ENCODE measurements around the gene CROCC2.
A peak's percentile ranks its signal among the peaks of the same experiment; 100 is the strongest.

The CROCC2 gene

GRCh38 chr2:240926516-240927389 lies 20.6 kb downstream of the CROCC2 start:
- DNase-seq, result peak; percentile 4
- H3K4me3 ChIP-seq (ENCODE audit: low read depth, low read length), result no peak overlapping the region

DNA sequence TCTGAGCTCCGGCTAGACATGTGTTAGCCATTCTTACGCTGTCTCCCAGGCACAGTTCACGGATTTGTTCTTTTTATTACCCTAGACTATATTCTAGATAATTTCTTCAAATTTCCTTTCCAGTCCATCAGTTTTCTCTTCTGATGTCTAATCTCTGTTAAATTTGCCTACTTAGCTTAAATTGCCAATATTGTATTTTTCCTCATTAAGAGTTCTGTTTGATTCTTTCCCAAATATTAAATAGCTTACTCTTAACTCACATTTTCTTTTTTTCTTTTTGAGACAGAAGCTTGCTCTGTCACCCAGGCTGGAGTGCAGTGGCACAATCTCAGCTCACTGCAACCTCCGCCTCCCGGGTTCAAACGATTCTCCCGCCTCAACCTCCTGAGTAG lies 21.2 kb downstream of the CROCC2 start:
- Histone ChIP-seq H3K27ac (no peak overlapping the region), H3K27me3 (ENCODE audit: insufficient read depth, low read depth, severe bottlenecking) (no peaks in the 10 kb centered on the region), H3K36me3 (no peaks in the 10 kb centered on the region), H3K4me3 (ENCODE audit: low read depth, low read length) (no peak overlapping the region), H3K9me3 (ENCODE audit: severe bottlenecking) (no peaks in the 10 kb centered on the region)
- TF ChIP-seq, protein P1, sequence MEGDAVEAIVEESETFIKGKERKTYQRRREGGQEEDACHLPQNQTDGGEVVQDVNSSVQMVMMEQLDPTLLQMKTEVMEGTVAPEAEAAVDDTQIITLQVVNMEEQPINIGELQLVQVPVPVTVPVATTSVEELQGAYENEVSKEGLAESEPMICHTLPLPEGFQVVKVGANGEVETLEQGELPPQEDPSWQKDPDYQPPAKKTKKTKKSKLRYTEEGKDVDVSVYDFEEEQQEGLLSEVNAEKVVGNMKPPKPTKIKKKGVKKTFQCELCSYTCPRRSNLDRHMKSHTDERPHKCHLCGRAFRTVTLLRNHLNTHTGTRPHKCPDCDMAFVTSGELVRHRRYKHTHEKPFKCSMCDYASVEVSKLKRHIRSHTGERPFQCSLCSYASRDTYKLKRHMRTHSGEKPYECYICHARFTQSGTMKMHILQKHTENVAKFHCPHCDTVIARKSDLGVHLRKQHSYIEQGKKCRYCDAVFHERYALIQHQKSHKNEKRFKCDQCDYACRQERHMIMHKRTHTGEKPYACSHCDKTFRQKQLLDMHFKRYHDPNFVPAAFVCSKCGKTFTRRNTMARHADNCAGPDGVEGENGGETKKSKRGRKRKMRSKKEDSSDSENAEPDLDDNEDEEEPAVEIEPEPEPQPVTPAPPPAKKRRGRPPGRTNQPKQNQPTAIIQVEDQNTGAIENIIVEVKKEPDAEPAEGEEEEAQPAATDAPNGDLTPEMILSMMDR (IDR thresholded peaks at IDR 0.05; ENCODE audit: low read depth, low read length), result no peak
- DNase-seq, result no peak

More at GRCh38 chr2:240926516-240927389, 20.6 kb downstream of the CROCC2 start:
- TF ChIP-seq, protein P1 (IDR thresholded peaks at IDR 0.05; ENCODE audit: low read depth, low read length), result no peak
- Histone ChIP-seq H3K27ac (no peak overlapping the region), H3K36me3 (no peaks in the 10 kb centered on the region), H3K27me3 (ENCODE audit: insufficient read depth, low read depth, severe bottlenecking) (no peaks in the 10 kb centered on the region), H3K9me3 (ENCODE audit: severe bottlenecking) (no peaks in the 10 kb centered on the region)

DNA sequence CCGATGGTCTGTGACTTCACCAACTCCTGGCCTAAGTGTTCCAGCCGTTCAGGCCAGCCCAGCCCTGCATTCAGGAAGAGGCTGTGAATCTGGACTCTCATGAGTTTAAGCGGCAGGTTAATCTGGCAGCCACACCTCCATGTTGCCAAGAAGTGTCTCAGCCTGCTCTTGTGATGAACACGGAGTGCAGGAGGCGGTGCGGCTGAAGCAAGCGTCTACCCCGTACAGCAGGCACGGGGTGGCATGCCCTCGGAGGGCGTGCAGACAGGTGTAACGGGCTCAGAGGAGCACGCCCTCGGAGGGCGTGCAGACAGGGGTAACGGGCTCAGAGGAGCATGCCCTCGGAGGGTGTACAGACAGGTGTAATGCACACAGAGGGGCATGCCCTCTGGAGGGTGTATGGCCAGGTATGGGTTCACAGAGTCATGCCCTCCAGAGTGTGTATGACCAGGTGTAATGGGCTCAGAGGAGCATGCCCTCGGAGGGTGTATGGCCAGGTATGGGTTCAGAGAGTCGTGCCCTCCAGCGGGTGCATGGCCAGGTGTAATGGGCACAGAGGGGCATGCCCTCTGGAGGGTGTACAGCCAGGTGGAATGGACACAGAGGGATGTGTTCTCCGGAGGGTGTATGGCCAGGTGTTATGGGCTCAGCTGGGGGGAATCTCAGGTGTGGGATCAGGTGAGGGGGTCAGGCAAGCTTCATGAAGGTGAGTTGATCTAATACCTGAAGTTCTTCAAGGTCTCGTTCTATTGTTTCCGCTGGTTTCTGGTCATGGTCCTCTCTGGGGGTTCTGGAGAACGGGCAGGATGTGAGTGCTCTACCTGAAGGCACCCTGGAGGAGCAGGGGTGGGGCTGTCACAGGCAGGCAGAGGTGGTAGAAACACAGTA lies 22.6 kb downstream of the CROCC2 start:
- Histone ChIP-seq H3K27me3 (ENCODE audit: insufficient read depth, low read depth, severe bottlenecking) (no peaks in the 10 kb centered on the region), H3K9me3 (ENCODE audit: severe bottlenecking) (no peaks in the 10 kb centered on the region), H3K27ac (no peak overlapping the region), H3K36me3 (no peaks in the 10 kb centered on the region), H3K4me3 (ENCODE audit: low read depth, low read length) (no peak overlapping the region)
- TF ChIP-seq, protein P1 (IDR thresholded peaks at IDR 0.05; ENCODE audit: low read depth, low read length), result no peak
- DNase-seq, result peak; percentile 9

DNA sequence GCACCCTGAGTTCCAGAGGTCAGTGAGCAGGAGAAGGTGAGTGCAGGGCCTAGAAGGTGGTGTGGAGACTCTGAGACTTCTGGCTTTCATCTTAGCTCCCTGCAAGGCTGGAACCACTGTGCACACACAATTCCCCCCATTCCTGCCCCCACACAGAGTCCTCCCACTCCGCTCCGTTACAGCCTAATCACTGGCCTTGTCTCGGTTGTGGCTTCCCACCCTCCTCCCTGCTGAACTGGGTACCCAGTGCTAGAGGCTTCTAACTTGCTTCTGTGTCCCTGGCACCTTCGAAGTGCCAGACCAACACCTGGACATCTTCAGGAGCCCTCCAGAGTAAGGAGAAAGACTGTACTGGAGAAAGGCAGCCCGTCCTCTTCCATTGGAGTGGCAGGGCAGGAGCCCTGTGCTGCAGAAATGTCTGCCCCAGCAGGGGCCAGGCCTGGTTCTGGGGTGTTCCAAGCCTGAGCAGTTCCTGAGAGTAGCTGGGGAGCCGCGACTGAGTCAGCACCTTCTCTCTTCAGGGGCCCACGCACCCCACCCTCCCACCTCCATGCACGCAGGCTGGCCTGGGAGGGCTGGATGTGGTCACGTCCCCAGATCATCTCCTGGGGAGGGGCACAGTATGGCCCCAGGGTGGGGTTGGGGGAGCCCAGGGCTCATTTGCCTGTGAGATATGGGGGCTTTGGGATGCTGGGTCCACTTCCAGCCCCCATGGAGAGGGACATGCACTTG lies 23.4 kb downstream of the CROCC2 start:
- no peaks in the 10 kb centered on the region for H3K27me3 ChIP-seq (ENCODE audit: insufficient read depth, low read depth, severe bottlenecking)
- TF ChIP-seq, protein P1 (IDR thresholded peaks at IDR 0.05; ENCODE audit: low read depth, low read length), result no peak
- peak; percentile 5 for DNase-seq
- no peaks in the 10 kb centered on the region for H3K9me3 ChIP-seq (ENCODE audit: severe bottlenecking)
- H3K36me3 ChIP-seq, result no peaks in the 10 kb centered on the region
- no peak overlapping the region for H3K4me3 ChIP-seq (ENCODE audit: low read depth, low read length)
- no peak overlapping the region for H3K27ac ChIP-seq

- no peaks in the 10 kb centered on the region for H3K27me3 ChIP-seq (ENCODE audit: insufficient read depth, low read depth, severe bottlenecking)
- no peaks in the 10 kb centered on the region for H3K36me3 ChIP-seq
- DNase-seq, result peak; percentile 6
- H3K4me3 ChIP-seq (ENCODE audit: low read depth, low read length), result no peak overlapping the region
- no peak overlapping the region for H3K27ac ChIP-seq
- no peaks in the 10 kb centered on the region for H3K9me3 ChIP-seq (ENCODE audit: severe bottlenecking)
- TF ChIP-seq, protein P1 (IDR thresholded peaks at IDR 0.05; ENCODE audit: low read depth, low read length), result no peak
These were observed 24.0 kb downstream of the CROCC2 start for GRCh38 chr2:240930096-240930630.

All from WERI-Rb-1 (cell line).